HCT116 (cell line): ENCODE data around the gene RALGPS2. TPM values are rescaled to one million over a fixed set of nuclear protein-coding genes. Genes with fewer than 3 reads are reported as not detected.

Experiments used
- ATAC-seq: fragments of 200-7000 bp; cut with Tn5 transposase; 2 replicates; pipeline ENCODE4 v1.9.1; 2020; ENCODE audit warnings: mild to moderate bottlenecking, moderate library complexity
- BruUV-seq: library from RNA; stranded (reverse); fragments of 400-500 nt; replicated peaks from 2 replicates; lab custom pipeline; 2021; lab: Mats Ljungman, UMichigan
- CTCF ChIA-PET: fragments of 300-600 bp; sonication (Branson Sonifier 250); formaldehyde crosslinking; loops from one replicate; lab custom pipeline; 2021; ENCODE audit warnings: antibody characterized with exemption; lab: Charles Lee
- POLR2A ChIA-PET: fragments of 300-600, 350-600 bp; sonication (Branson Sonifier 250); formaldehyde crosslinking; loops from one replicate; lab custom pipeline; 2021; ENCODE audit warnings: antibody characterized with exemption; lab: Charles Lee
- RAD21 ChIA-PET, 2 experiments: fragments of 300-600 bp; sonication (Branson Sonifier 250); formaldehyde crosslinking; loops; one replicate each; lab custom pipeline; 2023; ENCODE audit warnings: low total read pairs in 2 of 2; ENCODE audit not compliant: uncharacterized antibody in 2 of 2, unreplicated experiment in 2 of 2, low non-redundant PET in 1 of 2; lab: Charles Lee
- DNase-seq: peaks from one replicate; pipeline ENCODE4 v3.0.0-alpha.2; 2010; ENCODE audit warnings: low read depth, low spot score
- H2AFZ ChIP-seq: fragments of 200-600 bp; shearing (Covaris generic), sonication (generic); 2 replicates; pipeline ENCODE4 v1.6.1; 2017; ENCODE audit warnings: low read depth, mixed run types, mixed read lengths, antibody characterized with exemption, low read length; ENCODE audit not compliant: poor library complexity, severe bottlenecking
- H3K27ac ChIP-seq: 2 replicates; pipeline ENCODE4 v1.5.1; 2012; ENCODE audit warnings: low read depth, low read length
- H3K27me3 ChIP-seq: fragments of 200-600 bp; sonication (generic); 2 replicates; pipeline ENCODE4 v1.6.1; 2016; ENCODE audit warnings: mixed run types, low read length, mixed read lengths; ENCODE audit not compliant: insufficient read depth
- H3K36me3 ChIP-seq, 2 experiments: fragments of 200-500 bp in 1 of 2; fragments of 200-600 bp in 1 of 2; sonication (Bioruptor generic) in 1 of 2; sonication (generic) in 1 of 2; 2 replicates each; pipeline versions ENCODE4 v1.5.1 to v1.6.1; 2014 to 2016; ENCODE audit warnings: low read length in 2 of 2, inconsistent platforms in 1 of 2, mixed read lengths in 1 of 2, mixed run types in 1 of 2; ENCODE audit not compliant: insufficient read depth in 2 of 2, control insufficient read depth in 1 of 2
- H3K4me1 ChIP-seq, 2 experiments: fragments of 200-600 bp in 1 of 2; sonication (generic) in 1 of 2; 2 replicates each; pipeline versions ENCODE4 v1.5.1 to v1.6.1; 2012 to 2017; ENCODE audit warnings: low read length in 2 of 2, inconsistent platforms in 1 of 2, mild to moderate bottlenecking in 1 of 2, mixed read lengths in 1 of 2, mixed run types in 1 of 2, moderate library complexity in 1 of 2; ENCODE audit not compliant: insufficient read depth in 2 of 2, control insufficient read depth in 1 of 2
- H3K4me2 ChIP-seq: fragments of 200-600 bp; sonication (generic); 2 replicates; pipeline ENCODE4 v1.6.1; 2017; ENCODE audit warnings: mixed run types, low read length, mixed read lengths
- H3K4me3 ChIP-seq, 2 experiments: fragments of 200-600 bp in 1 of 2; sonication (generic) in 1 of 2; replicated peaks in 1 of 2; 2 replicates each; pipeline ENCODE4 v1.5.1; 2011 to 2016; ENCODE audit warnings: low read length in 2 of 2, control low read depth in 1 of 2, low read depth in 1 of 2, mild to moderate bottlenecking in 1 of 2, mixed read lengths in 1 of 2, mixed run types in 1 of 2
- H3K79me2 ChIP-seq: fragments of 200-600 bp; sonication (generic); 2 replicates; pipeline ENCODE4 v1.6.1; 2017; ENCODE audit warnings: mild to moderate bottlenecking, mixed run types, low read length, moderate library complexity, mixed read lengths; ENCODE audit not compliant: insufficient read depth
- H3K9ac ChIP-seq: fragments of 200-600 bp; sonication (generic); 2 replicates; pipeline ENCODE4 v1.6.1; 2016; ENCODE audit warnings: low read length, mixed read lengths
- H3K9me2 ChIP-seq: fragments of 200-600 bp; sonication (generic), shearing (Covaris generic); 2 replicates; pipeline ENCODE4 v1.6.1; 2017; ENCODE audit warnings: mixed run types, mild to moderate bottlenecking, moderate library complexity; ENCODE audit not compliant: insufficient read depth
- H3K9me3 ChIP-seq, 2 experiments: fragments of 200-500 bp in 1 of 2; fragments of 200-600 bp in 1 of 2; sonication (Bioruptor generic) in 1 of 2; sonication (generic) in 1 of 2; 2 replicates each; pipeline ENCODE4 v1.6.1; 2014 to 2017; ENCODE audit warnings: low read length in 2 of 2, mixed read lengths in 2 of 2, inconsistent platforms in 1 of 2, low read depth in 1 of 2, mild to moderate bottlenecking in 1 of 2, mixed run types in 1 of 2, moderate library complexity in 1 of 2; ENCODE audit not compliant: control insufficient read depth in 1 of 2, insufficient read depth in 1 of 2
- H4K20me1 ChIP-seq: fragments of 200-600 bp; sonication (generic), shearing (Covaris generic); 2 replicates; pipeline ENCODE4 v1.6.1; 2017; ENCODE audit warnings: mixed run types, mild to moderate bottlenecking, moderate library complexity; ENCODE audit not compliant: insufficient read depth
- EGR1 ChIP-seq: IDR thresholded peaks from 2 replicates; pipeline ENCODE4 v1.6.1; 2012; ENCODE audit warnings: low read depth
- ELF1 ChIP-seq: IDR thresholded peaks from 2 replicates; pipeline ENCODE4 v1.6.1; 2012; ENCODE audit warnings: low read depth, borderline replicate concordance
- POLR2A ChIP-seq: IDR thresholded peaks from 2 replicates; pipeline ENCODE4 v1.7.0; 2011; ENCODE audit warnings: borderline replicate concordance; ENCODE audit not compliant: insufficient read depth, insufficient read length; ENCODE audit errors: extremely low read depth
- POLR2AphosphoS5 ChIP-seq: IDR thresholded peaks from 2 replicates; pipeline ENCODE4 v1.6.1; 2011; ENCODE audit warnings: mild to moderate bottlenecking, low read depth, low read length, moderate library complexity
- RAD21 ChIP-seq: IDR thresholded peaks from 2 replicates; pipeline ENCODE4 v1.6.1; 2012; ENCODE audit warnings: low read depth, mild to moderate bottlenecking
- SIN3A ChIP-seq: IDR thresholded peaks from 2 replicates; pipeline ENCODE4 v1.6.1; 2012; ENCODE audit warnings: low read depth
- SP1 ChIP-seq: IDR thresholded peaks from 2 replicates; pipeline ENCODE4 v1.6.1; 2012; ENCODE audit warnings: low read depth
- TCF7L2 ChIP-seq: IDR thresholded peaks from 2 replicates; pipeline ENCODE4 v1.7.0; 2011; ENCODE audit warnings: borderline replicate concordance, inconsistent platforms; ENCODE audit not compliant: insufficient read depth, insufficient read length; ENCODE audit errors: extremely low read depth
- ZBTB33 ChIP-seq: IDR thresholded peaks from 2 replicates; pipeline ENCODE4 v1.6.1; 2011; ENCODE audit warnings: mild to moderate bottlenecking, low read length, moderate library complexity; ENCODE audit not compliant: insufficient replicate concordance; ENCODE audit errors: extremely low read depth
- ZFX ChIP-seq: fragments of 450-650 bp; IDR thresholded peaks from 2 replicates; pipeline ENCODE4 v1.6.1; 2017
- ZNF274 ChIP-seq: fragments of 200-500 bp; sonication (Bioruptor generic); IDR thresholded peaks from 2 replicates; pipeline ENCODE4 v1.6.1; 2014; ENCODE audit warnings: mild to moderate bottlenecking, low read depth, low read length, inconsistent platforms
- intact Hi-C: fragments of 100-400 bp; cut with micrococcal nuclease; formaldehyde crosslinking; loops from 2 replicates; pipeline ENCODE4 v1.10.0; 2022
- total RNA-seq: library from RNA; stranded (reverse); gene quantifications from one replicate; pipeline ENCODE4 v1.2.1, GENCODE V29; 2021; ENCODE audit not compliant: unreplicated experiment
- TF ChIP-seq, protein P1 (sequence below): IDR thresholded peaks from 2 replicates; pipeline ENCODE4 v1.6.1; 2012
- TF ChIP-seq, protein P2 (sequence below): IDR thresholded peaks from 2 replicates; pipeline ENCODE4 v1.6.1; 2012

RALGPS2 gene
- total RNA-seq, 1 experiment from 2014 or later: 25.6 TPM

GRCh38 chr1:178723546-178723945 lies 1.5 kb upstream of the RALGPS2 start:
- Histone ChIP-seq H3K4me2 (no peak overlapping the region), H3K4me1 (peaks cover 12 to 25% of the 10 kb centered on the region in 2 experiments; a peak in 3 of 4 replicates), H3K9me2 (no peaks in the 10 kb centered on the region), H3K9me3 (no peaks in the 10 kb centered on the region), H3K27me3 (no peaks in the 10 kb centered on the region), H4K20me1 (no peaks in the 10 kb centered on the region), H3K4me3 (no peak overlapping the region), H3K27ac (no peak overlapping the region), H3K79me2 (peaks cover 18% of the 10 kb centered on the region; the same call in 1 of the 2 replicates), H3K9ac (no peak overlapping the region), H2AFZ (no peak overlapping the region), H3K36me3 (no peaks in the 10 kb centered on the region)
- RAD21 ChIA-PET: no interaction called here
- no TSS peak for BruUV-seq
- intact Hi-C loops: no loop called here
- CTCF ChIA-PET: no interaction called here
- no peak for ATAC-seq
- TF ChIP-seq POLR2AphosphoS5: no peak
- no peak for TF ChIP-seq TCF7L2
- TF ChIP-seq RAD21: no peak
- no peak for TF ChIP-seq SP1
- no peak for TF ChIP-seq ZBTB33
- no peak for TF ChIP-seq ELF1
- no peak for TF ChIP-seq POLR2A
- TF ChIP-seq, protein P1, sequence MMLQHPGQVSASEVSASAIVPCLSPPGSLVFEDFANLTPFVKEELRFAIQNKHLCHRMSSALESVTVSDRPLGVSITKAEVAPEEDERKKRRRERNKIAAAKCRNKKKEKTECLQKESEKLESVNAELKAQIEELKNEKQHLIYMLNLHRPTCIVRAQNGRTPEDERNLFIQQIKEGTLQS: no peak
- no peak for TF ChIP-seq ZNF274
- no peak for TF ChIP-seq ZFX
- no peak for TF ChIP-seq SIN3A
- TF ChIP-seq EGR1: no peak
- TF ChIP-seq, protein P2, sequence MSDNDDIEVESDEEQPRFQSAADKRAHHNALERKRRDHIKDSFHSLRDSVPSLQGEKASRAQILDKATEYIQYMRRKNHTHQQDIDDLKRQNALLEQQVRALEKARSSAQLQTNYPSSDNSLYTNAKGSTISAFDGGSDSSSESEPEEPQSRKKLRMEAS: no peak
- DNase-seq: no peak
- POLR2A ChIA-PET: no interaction called here
